HG03159 (cell line): ENCODE data around the gene STOML1.

Source experiments
- ATAC-seq: cut with Tn5 transposase; IDR thresholded peaks from one replicate; pipeline ENCODE4 v1.9.1; 2021; ENCODE audit warnings: mild to moderate bottlenecking, moderate library complexity; ENCODE audit not compliant: unreplicated experiment

The STOML1 gene

DNA sequence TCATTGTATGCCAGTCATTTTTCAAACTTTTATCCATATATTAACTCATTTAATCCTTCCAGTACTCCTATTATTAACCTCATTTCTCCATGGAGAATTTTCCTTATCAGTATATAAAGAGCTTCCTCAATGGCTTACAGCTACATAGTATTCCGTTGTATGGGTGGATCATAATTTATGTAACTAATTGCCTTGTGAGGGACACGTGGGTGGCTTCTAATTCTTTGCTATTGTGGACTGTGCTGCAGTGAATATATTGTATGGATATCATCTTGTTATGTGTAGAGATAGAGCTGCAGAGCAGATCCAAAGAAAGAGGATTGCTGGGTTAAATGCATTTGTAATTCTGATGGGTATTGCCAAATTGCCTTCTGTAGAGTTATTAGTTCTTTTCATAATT, 27.6 kb upstream of the STOML1 start:
- no peak for ATAC-seq

DNA sequence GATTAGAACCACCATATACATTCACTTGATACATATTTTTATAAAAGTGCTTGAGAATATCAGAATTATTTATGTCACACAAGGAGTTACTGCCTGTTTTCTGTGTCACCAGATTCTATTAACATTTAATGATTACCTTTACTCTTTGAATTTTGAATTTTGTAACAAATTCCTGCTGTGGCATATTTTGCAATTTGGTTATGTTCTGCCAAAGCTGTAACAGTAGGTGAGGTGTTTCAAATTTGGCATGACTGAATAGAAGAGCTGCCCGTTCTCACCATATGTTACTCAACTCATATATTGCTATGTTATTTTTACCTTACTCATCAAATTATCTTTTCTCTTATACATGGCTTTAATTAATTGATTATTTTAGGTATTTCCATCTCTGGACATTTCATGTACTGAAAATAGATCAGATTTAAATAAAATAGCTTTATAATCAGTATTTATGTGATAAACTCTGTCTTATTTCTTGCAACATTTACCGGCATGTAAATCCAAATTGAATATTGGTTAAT, 21.3 kb upstream of the STOML1 start:
- ATAC-seq = no peak

DNA sequence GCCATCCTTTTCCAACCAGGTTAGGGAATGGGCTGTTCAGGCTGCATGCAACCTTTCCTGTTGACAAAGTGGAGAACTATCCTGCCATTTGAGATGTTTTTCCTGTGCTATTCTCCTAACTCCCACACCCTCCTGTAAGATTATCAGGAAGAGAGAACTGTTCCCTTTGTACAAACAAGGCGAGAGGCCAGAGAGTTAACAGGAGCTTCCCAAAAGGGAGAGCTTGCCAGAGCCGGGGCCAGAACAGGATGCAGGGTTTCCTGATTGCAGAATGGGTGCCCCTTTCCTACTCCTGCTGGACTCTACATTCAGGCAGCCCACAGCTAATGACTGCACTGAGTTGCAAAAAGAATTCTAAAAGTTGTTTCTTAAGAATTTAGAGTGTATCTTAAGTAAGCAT, 19.5 kb upstream of the STOML1 start:
- no peak for ATAC-seq

DNA sequence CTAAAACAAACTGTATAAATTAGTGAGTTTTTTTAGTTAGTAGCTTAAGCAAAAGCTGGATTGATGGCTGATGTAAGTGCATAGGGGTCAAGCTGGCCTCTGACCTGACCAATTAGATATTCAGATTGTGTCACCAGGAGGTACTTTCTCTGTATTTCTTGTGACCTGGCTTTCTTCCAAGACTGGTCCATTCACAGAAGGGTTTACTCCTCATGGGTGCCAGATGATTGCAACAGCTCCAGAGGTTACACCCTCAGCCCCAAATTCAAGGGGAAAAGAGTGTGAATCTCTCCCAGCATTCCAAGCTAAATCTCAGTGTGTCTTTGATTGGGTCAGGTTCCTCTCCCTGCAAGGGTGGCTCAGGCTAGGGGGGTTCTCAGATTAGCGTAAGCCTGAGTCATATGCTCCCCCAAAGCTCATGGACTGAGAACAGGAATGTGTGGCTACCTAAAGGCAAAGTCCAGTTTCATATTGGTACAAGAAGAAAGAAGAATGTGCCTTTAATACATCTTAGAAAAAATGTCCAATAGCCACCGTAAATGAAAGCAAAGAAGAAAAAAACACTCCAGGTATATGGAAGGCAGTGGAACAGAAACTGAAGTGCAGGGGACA, 18.9 kb upstream of the STOML1 start:
- no peak for ATAC-seq

DNA sequence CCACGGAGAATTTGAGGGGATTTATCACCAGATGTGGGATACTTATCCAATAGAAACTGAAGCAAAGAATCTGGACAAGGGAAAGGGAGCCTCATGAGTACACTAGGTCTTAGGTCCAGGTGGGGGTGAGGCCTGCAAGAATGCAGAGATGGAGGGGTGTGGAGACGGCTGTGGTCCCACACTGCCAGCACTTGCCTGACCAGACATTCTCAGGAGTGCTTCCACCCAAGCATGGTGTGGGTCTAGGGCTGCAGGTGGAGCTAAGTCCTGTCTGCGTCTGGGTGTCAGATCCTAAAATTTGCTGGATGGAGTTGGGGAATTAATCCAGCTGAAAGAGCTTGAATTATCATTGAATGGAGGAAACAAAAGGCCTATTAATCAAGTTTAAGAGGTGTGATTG, 16.8 kb upstream of the STOML1 start:
- no peak for ATAC-seq

DNA sequence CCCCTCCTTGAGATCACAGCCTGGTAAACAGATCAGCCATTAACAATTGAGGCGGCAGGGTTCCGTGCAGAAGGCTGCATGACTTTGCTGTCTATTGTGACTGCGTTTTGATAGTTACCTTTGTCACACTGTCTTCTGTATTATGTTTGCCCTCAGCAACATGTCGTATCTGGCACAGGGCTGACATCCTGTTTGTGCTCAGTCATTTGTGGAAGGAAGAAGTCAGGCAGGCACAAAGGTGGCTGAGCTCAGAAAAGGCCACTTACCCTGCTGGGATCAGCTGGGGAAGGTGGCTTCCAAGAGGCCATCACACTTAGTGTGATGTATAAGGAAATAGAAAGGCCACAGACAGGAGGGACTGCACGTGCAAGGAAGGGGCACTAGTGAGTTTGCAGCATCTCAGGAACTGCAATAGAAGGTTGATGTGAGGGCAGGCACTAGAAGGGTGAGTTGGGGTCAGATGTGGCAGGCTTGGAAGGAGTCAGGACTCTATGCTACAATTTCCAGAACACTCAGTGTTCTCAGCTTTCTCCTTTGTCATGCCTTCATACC, 15.8 kb upstream of the STOML1 start:
- ATAC-seq = no peak

DNA sequence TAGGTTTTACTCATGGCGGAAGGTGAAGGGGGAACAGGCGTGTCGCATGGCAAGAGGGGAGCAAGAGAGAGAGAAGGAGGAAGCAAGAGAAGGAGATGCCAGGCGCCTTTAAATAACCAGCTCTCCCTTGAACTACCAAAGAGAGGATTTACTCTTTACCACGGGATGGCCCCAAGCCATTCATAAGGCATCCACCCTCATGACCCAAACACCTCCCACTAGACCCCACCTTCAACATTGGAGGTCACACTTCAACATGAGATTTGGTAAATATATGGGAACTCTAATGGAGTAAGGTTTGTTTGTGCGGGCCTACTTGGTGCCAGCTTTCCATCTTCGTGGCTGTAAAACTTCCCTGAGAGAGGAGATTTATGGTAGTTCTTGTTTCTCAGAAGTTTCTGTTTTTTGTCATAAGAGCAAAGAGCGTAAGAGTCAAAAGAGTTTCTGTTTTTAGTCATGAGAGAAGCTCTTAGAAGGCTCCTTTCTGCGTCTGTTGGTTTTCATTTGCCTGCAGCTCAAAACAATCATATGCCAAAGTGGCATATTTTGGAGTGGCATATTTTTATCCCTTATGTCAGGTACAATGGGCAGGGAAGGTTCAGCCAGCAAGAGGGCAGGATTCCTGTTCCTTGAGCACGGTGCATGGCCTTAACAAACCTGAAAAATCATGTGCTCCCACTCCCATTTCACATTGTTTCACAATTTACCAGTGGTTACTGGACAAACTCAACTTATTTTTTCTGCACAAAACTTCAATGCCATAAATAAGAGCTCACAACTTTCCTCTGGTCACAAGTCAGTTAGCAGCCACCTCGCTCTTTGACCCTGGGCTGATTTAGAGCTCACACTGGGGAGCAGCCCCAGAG, 14.9 kb upstream of the STOML1 start:
- ATAC-seq = no peak

DNA sequence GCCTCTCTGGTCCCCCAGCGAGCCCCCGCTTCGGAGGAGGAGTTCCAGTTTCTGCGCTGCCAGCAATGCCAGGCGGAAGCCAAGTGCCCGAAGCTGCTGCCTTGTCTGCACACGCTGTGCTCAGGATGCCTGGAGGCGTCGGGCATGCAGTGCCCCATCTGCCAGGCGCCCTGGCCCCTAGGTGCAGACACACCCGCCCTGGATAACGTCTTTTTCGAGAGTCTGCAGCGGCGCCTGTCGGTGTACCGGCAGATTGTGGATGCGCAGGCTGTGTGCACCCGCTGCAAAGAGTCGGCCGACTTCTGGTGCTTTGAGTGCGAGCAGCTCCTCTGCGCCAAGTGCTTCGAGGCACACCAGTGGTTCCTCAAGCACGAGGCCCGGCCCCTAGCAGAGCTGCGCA, 5.9 kb upstream of the STOML1 start:
- no peak for ATAC-seq

DNA sequence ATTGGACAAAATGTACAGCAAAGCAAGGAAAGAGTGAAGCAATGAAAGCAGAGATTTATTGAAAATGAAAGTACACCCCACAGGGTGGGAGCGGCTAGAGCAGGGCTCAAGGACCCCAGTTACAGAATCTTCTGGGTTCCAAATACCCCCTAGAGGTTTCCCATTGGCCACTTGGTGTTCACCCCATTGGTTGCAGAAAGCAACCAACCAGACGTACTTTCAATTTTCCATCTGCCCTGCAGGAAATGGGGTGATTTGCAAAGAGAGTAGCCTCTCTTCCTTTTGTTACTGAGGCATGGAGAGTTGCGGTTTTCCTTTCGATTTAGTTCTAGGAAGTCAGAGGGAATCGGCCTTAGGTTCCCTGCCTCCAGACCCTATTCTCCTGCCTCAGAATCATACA, 4.8 kb upstream of the STOML1 start:
- ATAC-seq = no peak

DNA sequence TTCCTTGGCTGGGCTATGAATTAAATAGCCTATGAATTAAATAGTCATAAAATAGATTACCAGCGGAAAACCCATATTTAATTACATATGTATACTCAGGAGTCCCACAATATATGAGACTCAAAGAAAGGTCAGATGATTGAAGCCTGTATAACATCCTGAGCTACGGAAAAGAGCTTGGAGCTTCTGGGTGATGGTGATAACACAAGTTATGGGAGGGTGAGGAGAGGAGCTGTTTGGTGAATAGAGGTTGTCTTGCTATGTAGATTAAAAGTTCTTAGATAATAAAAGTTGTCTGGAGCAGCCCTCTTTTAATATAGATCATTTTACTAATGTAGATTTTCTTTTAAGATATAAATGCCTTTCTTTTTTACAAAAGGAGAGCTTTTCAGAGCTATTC, 4.2 kb upstream of the STOML1 start:
- no peak for ATAC-seq

DNA sequence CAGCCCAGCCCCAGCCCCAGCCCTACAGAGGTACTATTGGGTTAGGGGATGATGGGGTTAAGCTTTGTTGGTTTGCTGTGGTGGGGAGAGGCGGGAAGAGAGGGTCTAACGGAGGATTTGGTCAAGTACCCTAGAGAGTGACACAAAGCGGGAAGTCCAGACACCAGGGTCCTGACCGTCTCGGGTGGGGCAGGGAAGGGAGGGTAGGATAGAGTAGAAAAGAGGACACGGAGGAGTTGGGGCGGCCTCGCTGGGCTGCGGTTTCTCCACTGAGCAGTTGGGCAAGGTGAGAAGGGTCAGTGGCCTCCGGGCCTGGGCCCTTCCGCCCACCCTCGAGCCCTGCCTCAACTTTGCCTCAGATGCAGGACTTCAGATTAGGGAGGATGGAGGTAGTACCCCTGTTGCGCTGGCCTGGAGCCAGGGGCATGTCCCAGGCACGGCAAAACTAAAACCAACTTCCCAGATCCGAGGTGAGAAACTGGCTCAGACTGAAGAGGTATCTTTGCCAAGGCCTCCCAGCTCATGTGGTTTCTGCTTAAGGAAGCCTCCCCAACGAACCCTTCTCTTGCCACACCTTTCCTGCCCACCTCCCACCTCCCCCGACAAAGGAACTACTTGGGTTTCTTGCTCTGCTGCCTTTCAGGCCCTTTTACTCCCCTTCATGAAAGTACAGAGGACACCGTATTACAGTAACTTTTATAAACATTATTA, 3.0 kb upstream of the STOML1 start:
- no peak for ATAC-seq

DNA sequence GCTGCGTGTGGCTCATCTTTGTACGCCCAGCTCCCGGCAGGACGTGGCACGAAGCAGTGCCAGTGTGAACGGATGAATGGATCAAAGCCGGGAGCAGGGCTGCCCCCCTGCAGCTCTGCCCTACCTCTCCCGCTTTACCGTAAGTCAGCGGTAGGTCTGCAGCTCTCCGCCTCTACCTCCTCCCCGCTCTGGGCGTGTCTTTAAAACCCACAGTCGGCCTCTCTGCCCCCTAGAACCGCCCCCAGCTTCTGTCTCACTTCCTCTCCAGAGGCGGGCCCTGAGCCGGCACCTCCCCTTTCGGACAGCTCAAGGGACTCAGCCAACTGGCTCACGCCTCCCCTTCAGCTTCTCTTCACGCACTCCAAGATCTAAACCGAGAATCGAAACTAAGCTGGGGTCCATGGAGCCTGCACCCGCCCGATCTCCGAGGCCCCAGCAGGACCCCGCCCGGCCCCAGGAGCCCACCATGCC, 2.4 kb upstream of the STOML1 start, which contains the start of gene PML:
PML (plus strand) TSS at position 304 of the 471 bp plus-strand sequence; CDS start at position 401, 97 bp downstream.
- ATAC-seq = peak; percentile 70

DNA sequence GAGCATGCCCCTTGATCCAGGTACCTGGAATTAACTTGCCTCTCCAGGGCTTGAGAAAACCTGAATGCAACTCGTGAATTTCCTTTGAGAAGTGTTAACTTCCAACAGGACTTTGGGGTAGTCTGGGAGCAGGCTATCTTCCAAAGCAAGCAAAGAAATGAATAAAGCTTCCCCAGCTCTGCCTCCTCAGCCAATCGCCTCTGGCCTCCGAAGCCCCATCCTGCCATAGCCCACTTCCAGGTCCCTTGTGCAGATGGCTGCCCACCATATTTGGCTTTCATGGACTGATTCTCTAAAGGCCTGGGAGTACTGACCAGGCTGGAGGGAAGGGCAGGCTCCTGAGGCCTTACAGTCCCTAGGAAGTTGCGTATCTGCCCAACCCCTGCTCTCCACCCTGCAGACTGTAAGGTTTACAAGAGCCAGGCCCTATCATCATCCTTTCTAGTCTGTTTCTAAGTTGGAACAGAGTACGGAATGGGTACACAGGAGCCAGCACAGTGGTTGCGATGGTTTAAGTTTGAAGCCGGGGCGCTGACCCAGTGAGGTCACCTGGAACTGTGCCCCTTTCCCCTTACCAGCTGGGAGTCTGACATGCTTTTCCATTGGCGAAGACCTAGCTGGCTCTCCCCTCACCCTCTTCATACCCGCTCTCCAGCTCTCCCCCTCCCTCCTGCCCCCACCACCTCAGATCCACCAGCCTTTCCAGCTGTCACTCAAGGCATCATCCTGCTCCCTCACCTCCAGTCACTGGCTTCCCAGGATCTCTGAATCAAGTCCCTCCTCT, 1.3 kb upstream of the STOML1 start:
- no peak for ATAC-seq

DNA sequence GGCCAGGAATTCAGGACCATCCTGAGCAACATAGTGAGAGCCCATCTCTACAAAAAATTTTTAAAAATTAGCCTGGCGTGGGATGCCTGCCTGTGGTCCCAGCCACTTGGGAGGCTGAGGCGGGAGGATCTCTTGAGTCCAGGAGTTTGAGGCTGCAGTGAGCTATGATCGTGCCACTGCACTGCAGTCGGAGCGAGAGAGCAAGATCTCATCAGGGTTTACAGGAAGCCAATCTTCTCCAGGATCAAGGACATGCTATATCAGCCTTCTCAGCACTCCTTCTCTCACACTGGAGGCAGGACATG, 451 bp upstream of the STOML1 start:
- ATAC-seq = no peak

DNA sequence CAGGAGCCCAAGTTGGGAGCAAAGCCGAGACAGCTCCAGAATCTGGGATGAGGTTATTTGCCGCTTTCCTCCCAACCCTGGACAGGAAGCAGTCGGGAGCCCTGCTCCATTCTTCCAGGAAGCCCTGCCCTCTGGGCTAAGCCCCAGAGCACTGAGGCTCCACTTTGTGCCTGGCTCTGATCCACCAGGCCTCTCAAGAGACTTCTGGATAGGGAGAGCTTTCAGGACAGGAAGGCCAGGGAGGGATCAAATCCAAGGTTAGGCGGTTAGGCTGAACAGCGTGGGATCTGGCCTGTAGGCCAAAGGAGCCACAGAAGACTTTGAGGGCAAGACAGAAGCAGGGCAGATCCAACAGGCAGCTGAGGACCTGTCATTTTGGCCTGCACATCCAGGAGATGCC, 835 bp downstream of the STOML1 start:
- no peak for ATAC-seq

DNA sequence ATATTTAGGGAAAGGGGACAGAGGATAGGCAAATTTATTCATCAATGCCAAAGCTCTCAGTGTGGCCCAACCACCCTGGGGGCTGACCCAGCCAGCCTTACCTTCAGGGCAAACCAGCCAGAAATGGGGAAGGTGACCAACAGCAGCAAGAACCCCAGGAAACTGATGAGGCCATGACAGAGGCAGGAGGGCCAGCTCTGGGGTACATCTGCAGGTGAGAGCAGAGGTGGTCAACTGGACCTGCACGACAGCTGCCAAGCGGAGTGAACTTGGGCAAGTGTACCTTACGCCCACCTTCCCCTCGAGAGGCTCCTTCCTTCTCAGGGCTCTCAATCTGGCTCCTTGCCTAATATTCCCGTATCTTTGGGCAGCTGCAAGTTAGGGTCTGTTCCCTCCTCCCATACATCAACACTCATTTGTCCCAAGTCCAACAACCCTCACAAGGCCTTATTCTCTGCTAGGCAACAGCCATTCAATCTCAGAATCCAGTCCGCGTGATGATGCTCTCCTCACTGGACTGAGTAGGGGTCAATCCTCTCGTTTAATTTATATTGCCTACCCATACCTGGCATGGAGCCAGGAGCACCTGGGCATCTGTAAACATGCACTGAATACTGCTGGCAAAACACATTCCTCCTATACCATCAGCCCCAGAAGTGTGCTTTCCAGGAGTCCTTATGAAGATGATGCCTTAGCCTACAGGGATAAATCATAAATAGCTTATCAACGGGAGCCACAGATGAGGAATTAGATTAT, 1.7 kb downstream of the STOML1 start:
- ATAC-seq = no peak

DNA sequence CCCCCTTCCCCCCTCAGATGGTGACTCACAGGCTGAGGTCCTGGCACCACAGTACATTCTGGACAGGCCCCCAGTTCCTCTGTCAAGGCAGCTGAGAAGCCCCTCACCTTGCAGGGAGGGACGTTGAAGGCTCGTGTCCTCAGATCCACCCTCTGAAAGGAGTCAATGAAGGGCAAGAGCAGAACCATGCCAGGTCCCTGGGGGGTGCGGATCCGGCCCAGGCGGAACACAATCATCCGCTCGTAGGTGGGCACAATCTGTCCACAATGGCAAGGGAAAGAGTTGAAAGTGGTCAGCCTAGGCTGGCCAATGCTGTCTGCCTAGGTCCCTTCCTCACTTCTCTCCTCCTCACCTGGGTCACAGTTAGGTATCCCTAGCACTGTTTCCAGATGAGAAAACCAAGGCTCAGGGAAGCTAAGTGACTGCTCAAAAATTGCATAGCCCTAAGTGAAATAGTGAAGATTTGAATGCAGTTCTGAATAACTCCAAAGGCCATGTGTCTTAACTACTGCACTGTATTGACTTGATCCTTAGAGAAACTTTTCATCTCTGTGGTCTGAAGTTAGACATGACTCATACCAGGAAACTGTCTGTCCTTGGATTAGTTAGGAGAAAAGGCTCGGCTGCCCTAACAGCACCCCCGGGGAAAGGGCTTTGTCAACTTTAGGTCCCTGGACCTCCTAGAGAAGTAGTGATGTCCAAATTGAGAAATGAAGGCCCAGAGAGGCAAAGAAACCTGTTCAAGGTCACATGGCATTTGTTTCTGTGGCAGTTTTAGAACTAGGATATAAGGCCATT, 2.9 kb downstream of the STOML1 start:
- no peak for ATAC-seq

DNA sequence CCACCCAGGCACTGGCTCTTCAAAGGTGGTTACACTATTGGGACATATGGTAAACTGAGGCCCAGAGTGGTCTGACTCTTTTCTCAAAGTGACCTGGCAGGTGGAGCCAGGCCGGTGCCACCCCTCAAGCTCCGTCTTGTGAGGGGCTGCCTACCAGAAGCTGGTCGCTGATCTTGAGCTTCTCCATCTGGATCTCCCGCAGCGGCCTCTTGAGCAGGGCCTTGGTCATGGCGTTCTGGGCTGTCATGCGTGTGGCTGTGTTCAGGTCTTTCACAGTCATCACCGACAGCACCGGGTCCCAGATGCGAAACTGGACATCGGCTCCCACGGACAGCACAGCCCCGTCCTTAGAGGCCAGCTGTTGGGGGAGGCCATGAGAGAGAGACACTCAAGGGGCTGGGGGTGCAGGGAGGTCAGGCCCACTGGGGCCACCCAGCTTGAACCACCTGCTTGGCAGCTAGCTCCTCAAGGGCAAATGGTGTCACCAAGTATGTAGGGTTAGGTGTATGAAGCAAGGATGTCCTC, 3.6 kb downstream of the STOML1 start:
- no peak for ATAC-seq
